ENCODE results near the gene SLC35G2. TPM values are rescaled to one million over a fixed set of nuclear protein-coding genes. Genes with fewer than 3 reads are reported as not detected.

The SLC35G2 gene
- total and polyA plus RNA-seq, 2 donors (not counting 3 experiments of a cell fraction or from before 2014, with no cell fraction given): 19.4 to 23.9 TPM

DNA sequence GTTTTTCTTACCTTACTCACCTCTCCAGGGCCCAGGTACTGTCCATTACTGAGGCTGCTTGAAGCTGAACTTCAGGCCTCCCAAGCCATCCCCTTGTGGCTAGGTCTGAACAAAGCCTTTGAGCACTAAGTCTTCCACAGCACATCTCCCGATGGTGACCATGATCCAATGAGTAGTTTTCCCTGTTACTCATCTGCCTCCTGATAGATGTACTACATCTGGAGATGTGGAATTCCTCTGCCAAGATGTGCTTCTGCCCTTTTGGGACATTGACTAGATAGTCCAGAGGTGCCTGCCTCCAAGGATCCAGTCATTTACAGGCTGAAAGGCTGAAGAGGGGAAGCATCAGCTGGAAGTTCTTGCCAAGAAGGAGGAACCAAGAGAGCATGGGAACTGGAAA lies 28.9 kb upstream of the SLC35G2 start:
- ChIA-PET CTCF (no interaction called here), POLR2A (no interaction called here)
- dilution Hi-C loops (cut with MboI; ENCODE audit: extremely low pct_ligation_motif_present, low sequenced_read_pairs) (no loop called here), intact Hi-C loops (cut with micrococcal nuclease) (no loop called here)
- Histone ChIP-seq H3K9me1 (replicated peaks; ENCODE audit: control insufficient read depth, extremely low read depth, insufficient read depth, low read length) (no peaks in the 10 kb centered on the region), H4K20me1 (replicated peaks; ENCODE audit: control insufficient read depth, extremely low read depth, insufficient read depth, low read length) (no peaks in the 10 kb centered on the region), H3K4me3 (replicated peaks in 1 of 3; ENCODE audit: insufficient read depth in 1 of 3, low read depth in 1 of 3, low read length in 3 of 3) (no peak overlapping the region), H3K36me3 (ENCODE audit: control insufficient read depth in 2 of 2, extremely low read depth in 1 of 2, insufficient read depth in 2 of 2, low read length in 2 of 2) (no peaks in the 10 kb centered on the region), H3K79me2 (ENCODE audit: control insufficient read depth, insufficient read depth, low read length) (no peaks in the 10 kb centered on the region), H3K27me3 (ENCODE audit: control insufficient read depth in 2 of 2, insufficient read depth in 2 of 2, low read length in 2 of 2) (peaks cover 0 to 3% of the 10 kb centered on the region in 2 experiments), H3K9ac (replicated peaks; ENCODE audit: extremely low read depth, insufficient read depth, low read length) (no peak overlapping the region), H3K9me3 (replicated peaks; ENCODE audit: control insufficient read depth, insufficient read depth, low read length) (no peaks in the 10 kb centered on the region), H3K4me1 (ENCODE audit: control insufficient read depth, extremely low read depth, insufficient read depth, low read length) (peaks cover 15% of the 10 kb centered on the region), H3K4me2 (ENCODE audit: insufficient read depth, low read length) (no peak overlapping the region), H2AFZ (ENCODE audit: low read depth, low read length) (no peak overlapping the region), H3K27ac (ENCODE audit: insufficient read depth, low read depth, low read length) (no peak overlapping the region)
- DNase-seq (ENCODE audit: low read depth, low spot score): no peak
- FAIRE-seq: no peak
- BruUV-seq (replicated peaks): no TSS peak
- no peak for TF ChIP-seq FOS (IDR thresholded peaks at IDR 0.05; ENCODE audit: borderline replicate concordance, insufficient read depth, low read length)
- TF ChIP-seq GATA2 (IDR thresholded peaks at IDR 0.05; ENCODE audit: insufficient read depth, insufficient read length, low read depth, low read length): no peak
- TF ChIP-seq, protein P1, sequence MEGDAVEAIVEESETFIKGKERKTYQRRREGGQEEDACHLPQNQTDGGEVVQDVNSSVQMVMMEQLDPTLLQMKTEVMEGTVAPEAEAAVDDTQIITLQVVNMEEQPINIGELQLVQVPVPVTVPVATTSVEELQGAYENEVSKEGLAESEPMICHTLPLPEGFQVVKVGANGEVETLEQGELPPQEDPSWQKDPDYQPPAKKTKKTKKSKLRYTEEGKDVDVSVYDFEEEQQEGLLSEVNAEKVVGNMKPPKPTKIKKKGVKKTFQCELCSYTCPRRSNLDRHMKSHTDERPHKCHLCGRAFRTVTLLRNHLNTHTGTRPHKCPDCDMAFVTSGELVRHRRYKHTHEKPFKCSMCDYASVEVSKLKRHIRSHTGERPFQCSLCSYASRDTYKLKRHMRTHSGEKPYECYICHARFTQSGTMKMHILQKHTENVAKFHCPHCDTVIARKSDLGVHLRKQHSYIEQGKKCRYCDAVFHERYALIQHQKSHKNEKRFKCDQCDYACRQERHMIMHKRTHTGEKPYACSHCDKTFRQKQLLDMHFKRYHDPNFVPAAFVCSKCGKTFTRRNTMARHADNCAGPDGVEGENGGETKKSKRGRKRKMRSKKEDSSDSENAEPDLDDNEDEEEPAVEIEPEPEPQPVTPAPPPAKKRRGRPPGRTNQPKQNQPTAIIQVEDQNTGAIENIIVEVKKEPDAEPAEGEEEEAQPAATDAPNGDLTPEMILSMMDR (IDR thresholded peaks at IDR 0.05; ENCODE audit: extremely low read depth in 1 of 2, insufficient read depth in 1 of 2, low read depth in 1 of 2, low read length in 2 of 2): no peak
- no peak for TF ChIP-seq EZH2 (IDR thresholded peaks at IDR 0.05; ENCODE audit: borderline replicate concordance, low read depth, low read length, severe bottlenecking)
- TF ChIP-seq POLR2A (IDR thresholded peaks at IDR 0.05; ENCODE audit: low read depth, low read length): no peak
- TF ChIP-seq MYC (IDR thresholded peaks at IDR 0.05; ENCODE audit: low read depth, low read length): no peak
- TF ChIP-seq JUN (IDR thresholded peaks at IDR 0.05; ENCODE audit: borderline replicate concordance, insufficient read depth, insufficient read length, low read depth): no peak
- TF ChIP-seq, protein P2, sequence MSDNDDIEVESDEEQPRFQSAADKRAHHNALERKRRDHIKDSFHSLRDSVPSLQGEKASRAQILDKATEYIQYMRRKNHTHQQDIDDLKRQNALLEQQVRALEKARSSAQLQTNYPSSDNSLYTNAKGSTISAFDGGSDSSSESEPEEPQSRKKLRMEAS (IDR thresholded peaks at IDR 0.05; ENCODE audit: insufficient read depth, insufficient read length): no peak

Data from endothelial cell of umbilical vein (primary cell).